Endothelial cell of umbilical vein (primary cell): ENCODE data around the gene PRCC.
"Not testable (repeated sequence)": the region's sequence is repeated elsewhere in the genome, so short reads cannot be mapped to it uniquely, and the experiment has no call there.

ENCODE experiments used
- CTCF ChIP-seq, 2 donors: IDR thresholded peaks; 1 replicate in 1 of 2; 2 replicates in 1 of 2; pipeline ENCODE4 v1.5.1; 2011; ENCODE audit warnings: low read length in 2 of 2, mild to moderate bottlenecking in 2 of 2, moderate library complexity in 2 of 2, control low read depth in 1 of 2, inconsistent platforms in 1 of 2, low read depth in 1 of 2; ENCODE audit not compliant: insufficient read depth in 1 of 2; ENCODE audit errors: extremely low read depth in 1 of 2
- EZH2 ChIP-seq: IDR thresholded peaks from 2 replicates; pipeline ENCODE4 v1.6.1; 2012; ENCODE audit warnings: borderline replicate concordance, low read depth, mild to moderate bottlenecking, moderate library complexity, low read length, inconsistent platforms; ENCODE audit not compliant: severe bottlenecking
- FOS ChIP-seq: IDR thresholded peaks from 2 replicates; pipeline ENCODE4 v1.6.1; 2011; ENCODE audit warnings: mild to moderate bottlenecking, low read length, moderate library complexity, borderline replicate concordance; ENCODE audit not compliant: insufficient read depth
- GATA2 ChIP-seq: IDR thresholded peaks from 2 replicates; pipeline ENCODE4 v1.7.0; 2011; ENCODE audit warnings: low read depth, mild to moderate bottlenecking, moderate library complexity, mixed read lengths, low read length; ENCODE audit not compliant: insufficient read length, insufficient read depth
- JUN ChIP-seq: IDR thresholded peaks from 2 replicates; pipeline ENCODE4 v1.6.1; 2011; ENCODE audit warnings: borderline replicate concordance, low read depth; ENCODE audit not compliant: insufficient read length, insufficient read depth
- MAX ChIP-seq: IDR thresholded peaks from 2 replicates; pipeline ENCODE4 v1.6.1; 2011; ENCODE audit not compliant: insufficient read depth, insufficient read length
- MYC ChIP-seq: IDR thresholded peaks from one replicate; pipeline ENCODE4 v1.6.1; 2011; ENCODE audit warnings: mild to moderate bottlenecking, low read depth, low read length
- POLR2A ChIP-seq: IDR thresholded peaks from 2 replicates; pipeline ENCODE4 v1.6.1; 2012; ENCODE audit warnings: low read depth, mild to moderate bottlenecking, control low read depth, low read length
- POLR2AphosphoS5 ChIP-seq: IDR thresholded peaks from 2 replicates; pipeline ENCODE4 v1.6.1; 2012; ENCODE audit warnings: low read depth, mild to moderate bottlenecking, control low read depth, low read length, moderate library complexity; ENCODE audit not compliant: insufficient read depth

GRCh38 chr1:156765136-156765535 lies 2.2 kb upstream of the PRCC start:
- TF ChIP-seq EZH2; JUN; CTCF (IDR thresholded peaks at IDR 0.05; ENCODE audit: extremely low read depth in 1 of 2, insufficient read depth in 1 of 2, low read depth in 1 of 2, low read length in 2 of 2); POLR2AphosphoS5; POLR2A; MAX; MYC; GATA2; FOS: not testable (repeated sequence)
